Measurements from ENCODE around the gene ANKRD45.
"Not testable (repeated sequence)": the region's sequence is repeated elsewhere in the genome, so short reads cannot be mapped to it uniquely, and the experiment has no call there.

ANKRD45 gene

DNA sequence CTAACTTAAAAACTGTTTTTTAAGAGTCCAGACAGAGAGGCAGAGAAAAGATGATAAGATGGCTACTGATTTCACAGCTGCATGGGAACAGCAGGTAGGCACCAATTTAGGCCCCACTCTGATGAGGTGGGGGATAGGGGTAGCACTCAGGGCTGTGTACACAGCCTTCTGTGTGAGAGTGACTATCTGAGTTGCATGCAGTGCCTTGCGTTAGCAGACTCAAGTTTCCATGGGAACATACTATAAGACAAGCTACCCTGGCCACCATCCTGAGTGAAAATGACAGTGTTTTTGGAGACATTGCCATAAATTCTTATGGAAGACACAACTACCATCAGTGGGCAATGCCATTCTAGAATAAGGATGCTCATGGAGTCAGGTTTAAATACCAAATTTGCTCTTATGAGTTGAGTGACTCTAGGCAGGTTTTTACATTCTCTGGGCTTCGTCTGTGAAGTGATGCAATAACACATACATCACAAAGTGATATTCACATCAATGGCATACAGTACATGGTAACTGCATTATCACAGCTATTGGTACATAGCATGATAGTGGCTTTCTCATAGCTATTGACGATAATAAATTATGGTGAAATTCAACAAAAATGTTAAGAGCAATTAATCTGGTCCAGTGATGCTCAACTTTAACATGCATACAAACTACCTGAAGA, 97.3 kb downstream of the ANKRD45 start:
- no peak for DNase-seq (ENCODE audit: low read depth)

GRCh38 chr1:173570370-173571007, 99.2 kb downstream of the ANKRD45 start:
- DNase-seq (ENCODE audit: low read depth), result no peak

DNA sequence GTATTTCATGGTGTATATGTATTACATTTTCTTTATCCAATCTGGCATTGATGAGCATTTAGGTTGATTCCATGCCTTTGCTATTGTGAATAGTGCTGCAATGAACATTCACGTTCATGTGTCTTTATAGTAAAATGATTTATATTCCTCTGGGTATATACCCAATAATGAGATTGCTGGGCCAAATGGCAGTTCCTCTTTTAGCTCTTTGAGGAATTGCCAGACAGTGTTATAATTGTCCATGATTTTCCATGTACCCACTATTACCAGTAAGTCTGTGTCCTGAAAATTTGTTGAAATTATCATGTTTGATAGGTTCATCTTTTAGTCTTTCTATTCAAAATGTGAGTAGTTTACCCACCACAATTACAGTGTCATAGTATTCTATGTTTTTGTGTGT, 101.2 kb downstream of the ANKRD45 start:
- DNase-seq (ENCODE audit: low read depth), result no peak

DNA sequence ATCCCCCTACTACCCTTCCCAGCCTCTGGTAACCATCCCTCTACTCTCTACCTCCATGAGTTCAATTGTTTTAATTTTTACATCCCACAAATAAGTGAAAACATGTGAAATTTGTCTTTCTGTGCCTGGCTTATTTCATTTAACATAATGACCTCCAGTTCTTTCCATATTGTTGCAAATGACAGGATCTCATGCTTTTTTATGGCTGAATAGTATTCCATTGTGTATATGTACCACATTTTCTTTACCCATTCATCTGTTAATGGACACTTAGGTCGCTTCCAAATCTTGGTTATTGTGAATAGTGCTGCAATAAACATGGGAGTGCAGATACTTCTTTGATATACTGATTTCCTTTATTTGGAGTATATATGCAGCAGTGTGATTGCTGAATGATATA, 105.8 kb downstream of the ANKRD45 start:
- DNase-seq (ENCODE audit: low read depth), result not testable (repeated sequence)

DNA sequence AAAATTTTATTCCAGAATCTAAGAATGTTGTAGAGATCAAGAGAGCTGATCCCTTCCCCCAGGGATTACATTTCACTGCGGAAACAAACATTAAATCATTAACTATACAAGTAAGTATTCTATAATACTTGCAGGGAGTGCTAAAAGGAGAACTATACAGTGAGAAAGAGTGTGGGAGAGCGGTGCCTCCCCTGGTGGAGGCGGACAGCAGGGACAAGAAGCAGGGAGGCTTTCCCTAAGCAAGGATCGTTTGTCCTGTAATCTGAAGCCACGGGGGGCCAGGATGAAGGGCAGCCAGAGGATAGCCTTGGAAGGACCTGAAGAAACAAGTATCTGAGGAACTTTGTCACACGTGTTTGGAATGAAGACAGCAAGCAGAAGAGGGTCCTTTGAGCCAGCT, 106.8 kb downstream of the ANKRD45 start:
- DNase-seq (ENCODE audit: low read depth), result no peak

DNA sequence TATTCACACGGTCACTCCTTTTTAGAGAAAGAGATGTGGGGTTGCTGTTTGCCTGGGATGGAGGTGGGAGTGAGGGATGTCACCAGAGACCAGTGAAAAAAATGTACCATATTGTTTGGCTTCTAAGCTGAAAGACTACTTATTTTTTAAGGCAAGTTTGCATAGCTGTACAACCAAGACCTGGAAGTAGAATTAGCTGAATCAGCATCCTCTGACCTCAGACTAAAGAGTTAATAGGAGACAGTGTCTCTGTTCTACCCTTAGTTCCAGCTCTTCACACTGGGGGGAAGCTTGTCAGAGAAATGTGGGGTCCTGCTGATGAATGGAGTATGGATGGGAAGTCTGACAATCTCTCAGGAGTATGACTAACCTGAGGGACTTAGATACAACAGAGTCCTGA, 108.4 kb downstream of the ANKRD45 start:
- no peak for DNase-seq (ENCODE audit: low read depth)

DNA sequence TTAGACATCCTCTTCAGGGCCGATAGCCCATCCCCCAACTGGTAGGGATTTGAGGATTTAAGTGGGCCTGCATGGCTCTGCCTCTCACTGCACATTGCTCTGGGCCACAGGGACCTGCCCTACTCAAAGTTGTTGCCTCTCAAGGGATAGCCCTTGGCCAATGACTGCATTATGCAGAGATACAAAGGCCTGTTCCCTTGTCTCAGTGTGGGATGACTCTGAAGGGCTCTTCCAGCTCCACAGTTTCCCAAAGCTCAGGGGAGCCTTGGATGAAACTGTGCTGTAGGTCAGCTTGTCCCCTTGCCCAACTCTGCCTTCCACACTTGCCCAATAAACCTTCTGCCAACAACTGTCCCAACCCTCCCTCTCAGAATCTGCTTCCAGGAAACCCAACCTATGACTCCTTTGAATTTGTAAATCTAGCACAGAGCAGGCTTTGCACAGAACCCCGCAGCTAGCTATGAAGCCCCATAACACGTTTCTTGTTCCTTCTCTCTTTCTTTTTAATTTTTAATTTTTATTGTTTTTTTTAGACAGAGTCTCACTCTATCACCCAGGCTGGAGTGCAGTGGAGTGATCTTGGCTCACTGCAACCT, 109.3 kb downstream of the ANKRD45 start:
- DNase-seq (ENCODE audit: low read depth), result no peak

Measured in amniotic epithelial cell (primary cell).